Natural killer cell treated with Interleukin-12 subunit alpha and Interleukin-12 subunit beta and Interleukin-15 and Interleukin-18, amount 100 ng/mL, for 72 hours (primary cell): ENCODE results near the gene PARG. TPM values are rescaled to one million over a fixed set of nuclear protein-coding genes. Genes with fewer than 3 reads are reported as not detected.
"Not testable (repeated sequence)": the region's sequence is repeated elsewhere in the genome, so short reads cannot be mapped to it uniquely, and the experiment has no call there.

ENCODE experiments used
- ATAC-seq, 2 donors: fragments of 150-1000 bp; cut with Tn5 transposase in 1 of 2; sonication (Bioruptor Pico), chemical (Tn5 transposase) in 1 of 2; 2 replicates each; pipeline ENCODE4 v1.10.0; 2021
- DNase-seq: peaks from one replicate; pipeline ENCODE4 v3.0.0; 2022; ENCODE audit warnings: low spot score
- H3K27ac Mint-ChIP-seq, 2 donors: 1 replicate in 1 of 2; 2 replicates in 1 of 2; pipeline ENCODE4 v1.8.0; 2022; ENCODE audit warnings: mixed read lengths in 2 of 2, mild to moderate bottlenecking in 1 of 2, moderate library complexity in 1 of 2
- H3K27me3 Mint-ChIP-seq, 2 donors: 1 replicate in 1 of 2; 2 replicates in 1 of 2; pipeline ENCODE4 v1.8.0; 2022; ENCODE audit warnings: mixed read lengths in 2 of 2
- H3K36me3 Mint-ChIP-seq: one replicate; pipeline ENCODE4 v1.8.0; 2022; ENCODE audit warnings: mixed read lengths
- H3K4me1 Mint-ChIP-seq, 2 donors: 1 replicate in 1 of 2; 2 replicates in 1 of 2; pipeline ENCODE4 v1.8.0; 2022; ENCODE audit warnings: low read depth in 2 of 2, mixed read lengths in 2 of 2, mild to moderate bottlenecking in 1 of 2
- H3K4me3 Mint-ChIP-seq: one replicate; pipeline ENCODE4 v1.8.0; 2022; ENCODE audit warnings: mixed read lengths
- H3K9me3 Mint-ChIP-seq: 2 replicates; pipeline ENCODE4 v1.8.0; 2022; ENCODE audit warnings: mixed read lengths
- total RNA-seq, 2 donors: library from RNA; stranded (reverse); gene quantifications; one replicate each; pipeline ENCODE4 v1.2.3, GENCODE V29; 2022

PARG gene
- total RNA-seq, 2 donors from 2014 or later = 37.2 to 47.0 TPM

GRCh38 chr10:49871462-49871861 lies 70.4 kb downstream of the PARG start:
- not testable (repeated sequence) for DNase-seq, H3K36me3 Mint-ChIP-seq, H3K9me3 Mint-ChIP-seq, H3K4me1 Mint-ChIP-seq, ATAC-seq, H3K27ac Mint-ChIP-seq, H3K4me3 Mint-ChIP-seq, H3K27me3 Mint-ChIP-seq

GRCh38 chr10:49859933-49860332 lies 81.9 kb downstream of the PARG start:
- H3K9me3 Mint-ChIP-seq, ATAC-seq, H3K4me3 Mint-ChIP-seq, H3K27me3 Mint-ChIP-seq, H3K4me1 Mint-ChIP-seq, H3K36me3 Mint-ChIP-seq, DNase-seq, H3K27ac Mint-ChIP-seq: not testable (repeated sequence)

- DNase-seq, H3K36me3 Mint-ChIP-seq, H3K27me3 Mint-ChIP-seq, H3K27ac Mint-ChIP-seq, H3K4me1 Mint-ChIP-seq, H3K9me3 Mint-ChIP-seq, H3K4me3 Mint-ChIP-seq, ATAC-seq: not testable (repeated sequence)
Observed at GRCh38 chr10:49858697-49859382, 83.0 kb downstream of the PARG start.

GRCh38 chr10:49849520-49849919 lies 92.3 kb downstream of the PARG start:
- not testable (repeated sequence) for H3K27me3 Mint-ChIP-seq, H3K9me3 Mint-ChIP-seq

GRCh38 chr10:49844775-49845595 lies 96.8 kb downstream of the PARG start:
- no peak for DNase-seq
- Mint-ChIP-seq H3K9me3 (no peaks in the 10 kb centered on the region), H3K27ac (no peak overlapping the region), H3K4me1 (peaks cover 6 to 9% of the 10 kb centered on the region in 2 donors), H3K4me3 (no peak overlapping the region), H3K36me3 (peaks cover 4% of the 10 kb centered on the region), H3K27me3 (no peaks in the 10 kb centered on the region)
- ATAC-seq = no peak

More at GRCh38 chr10:49849520-49849919, 92.3 kb downstream of the PARG start:
- H3K36me3 Mint-ChIP-seq, H3K4me1 Mint-ChIP-seq, H3K27ac Mint-ChIP-seq, H3K4me3 Mint-ChIP-seq, DNase-seq, ATAC-seq: not testable (repeated sequence)

GRCh38 chr10:49842333-49842628 lies 99.5 kb downstream of the PARG start:
- not testable (repeated sequence) for H3K9me3 Mint-ChIP-seq, DNase-seq, H3K4me1 Mint-ChIP-seq, H3K36me3 Mint-ChIP-seq, H3K27me3 Mint-ChIP-seq, ATAC-seq, H3K4me3 Mint-ChIP-seq, H3K27ac Mint-ChIP-seq

- peaks cover 10% of the 10 kb centered on the region for H3K36me3 Mint-ChIP-seq
- no peaks in the 10 kb centered on the region for H3K9me3 Mint-ChIP-seq
- no peak overlapping the region for H3K27ac Mint-ChIP-seq
- no peaks in the 10 kb centered on the region for H3K27me3 Mint-ChIP-seq
- no peak overlapping the region for H3K4me3 Mint-ChIP-seq
- ATAC-seq (no peak), DNase-seq (no peak)
- peaks cover 6 to 9% of the 10 kb centered on the region in 2 donors for H3K4me1 Mint-ChIP-seq
Observed at GRCh38 chr10:49841615-49842332, 100.1 kb downstream of the PARG start.

GRCh38 chr10:49837685-49838084 lies 104.1 kb downstream of the PARG start:
- no peaks in the 10 kb centered on the region for H3K27me3 Mint-ChIP-seq
- H3K4me3 Mint-ChIP-seq = no peak overlapping the region
- peaks cover 10% of the 10 kb centered on the region for H3K36me3 Mint-ChIP-seq
- ATAC-seq (no peak), DNase-seq (no peak)
- no peaks in the 10 kb centered on the region for H3K9me3 Mint-ChIP-seq
- no peak overlapping the region for H3K27ac Mint-ChIP-seq
- no peaks in the 10 kb centered on the region for H3K4me1 Mint-ChIP-seq

- H3K36me3 Mint-ChIP-seq = peaks cover 10% of the 10 kb centered on the region
- H3K27ac Mint-ChIP-seq = no peak overlapping the region
- no peaks in the 10 kb centered on the region for H3K9me3 Mint-ChIP-seq
- H3K4me3 Mint-ChIP-seq = no peak overlapping the region
- DNase-seq (no peak), ATAC-seq (no peak)
- no peaks in the 10 kb centered on the region for H3K27me3 Mint-ChIP-seq
- H3K4me1 Mint-ChIP-seq = no peaks in the 10 kb centered on the region
Observed at GRCh38 chr10:49837051-49837478, 104.8 kb downstream of the PARG start.

GRCh38 chr10:49834976-49835375 lies 106.9 kb downstream of the PARG start:
- H3K4me3 Mint-ChIP-seq = no peak overlapping the region
- no peak overlapping the region for H3K27ac Mint-ChIP-seq
- H3K27me3 Mint-ChIP-seq = no peaks in the 10 kb centered on the region
- peaks cover 15% of the 10 kb centered on the region for H3K36me3 Mint-ChIP-seq
- no peaks in the 10 kb centered on the region for H3K9me3 Mint-ChIP-seq
- no peak for ATAC-seq
- no peak for DNase-seq
- H3K4me1 Mint-ChIP-seq = no peaks in the 10 kb centered on the region

- DNase-seq = no peak
- Mint-ChIP-seq H3K27ac (peak overlapping the region in 1 of 2 donors; percentile 12), H3K4me1 (no peaks in the 10 kb centered on the region), H3K9me3 (no peaks in the 10 kb centered on the region), H3K36me3 (peaks cover 9% of the 10 kb centered on the region), H3K27me3 (no peaks in the 10 kb centered on the region), H3K4me3 (no peak overlapping the region)
- no peak for ATAC-seq
Observed at GRCh38 chr10:49834201-49834600, 107.6 kb downstream of the PARG start.

- no peak for DNase-seq
- no peaks in the 10 kb centered on the region for H3K27me3 Mint-ChIP-seq
- H3K4me1 Mint-ChIP-seq = no peaks in the 10 kb centered on the region
- H3K9me3 Mint-ChIP-seq = no peaks in the 10 kb centered on the region
- no peak for ATAC-seq
- no peak overlapping the region for H3K4me3 Mint-ChIP-seq
- H3K27ac Mint-ChIP-seq = no peak overlapping the region
- H3K36me3 Mint-ChIP-seq = peaks cover 9% of the 10 kb centered on the region
Observed at GRCh38 chr10:49833168-49833567, 108.7 kb downstream of the PARG start.

- Mint-ChIP-seq H3K4me3 (no peak overlapping the region), H3K27me3 (no peaks in the 10 kb centered on the region), H3K4me1 (no peaks in the 10 kb centered on the region), H3K9me3 (no peaks in the 10 kb centered on the region), H3K27ac (no peak overlapping the region), H3K36me3 (peaks cover 19% of the 10 kb centered on the region)
- no peak for DNase-seq
- ATAC-seq = no peak
Observed at GRCh38 chr10:49831352-49832035, 110.3 kb downstream of the PARG start.
